Epithelial cell of prostate (primary cell): ENCODE results near the gene PPP1CA.

ENCODE experiments used
- DNase-seq: peaks from one replicate; pipeline ENCODE4 v3.0.0-alpha.2; 2011; ENCODE audit warnings: low read depth, low spot score
- H3K27ac ChIP-seq: fragments of 450-650 bp; 2 replicates; pipeline ENCODE4 v1.5.1; 2017; ENCODE audit warnings: mild to moderate bottlenecking

PPP1CA gene

GRCh38 chr11:67419325-67420049, 17.8 kb upstream of the PPP1CA start:
- H3K27ac ChIP-seq: no peak overlapping the region

DNA sequence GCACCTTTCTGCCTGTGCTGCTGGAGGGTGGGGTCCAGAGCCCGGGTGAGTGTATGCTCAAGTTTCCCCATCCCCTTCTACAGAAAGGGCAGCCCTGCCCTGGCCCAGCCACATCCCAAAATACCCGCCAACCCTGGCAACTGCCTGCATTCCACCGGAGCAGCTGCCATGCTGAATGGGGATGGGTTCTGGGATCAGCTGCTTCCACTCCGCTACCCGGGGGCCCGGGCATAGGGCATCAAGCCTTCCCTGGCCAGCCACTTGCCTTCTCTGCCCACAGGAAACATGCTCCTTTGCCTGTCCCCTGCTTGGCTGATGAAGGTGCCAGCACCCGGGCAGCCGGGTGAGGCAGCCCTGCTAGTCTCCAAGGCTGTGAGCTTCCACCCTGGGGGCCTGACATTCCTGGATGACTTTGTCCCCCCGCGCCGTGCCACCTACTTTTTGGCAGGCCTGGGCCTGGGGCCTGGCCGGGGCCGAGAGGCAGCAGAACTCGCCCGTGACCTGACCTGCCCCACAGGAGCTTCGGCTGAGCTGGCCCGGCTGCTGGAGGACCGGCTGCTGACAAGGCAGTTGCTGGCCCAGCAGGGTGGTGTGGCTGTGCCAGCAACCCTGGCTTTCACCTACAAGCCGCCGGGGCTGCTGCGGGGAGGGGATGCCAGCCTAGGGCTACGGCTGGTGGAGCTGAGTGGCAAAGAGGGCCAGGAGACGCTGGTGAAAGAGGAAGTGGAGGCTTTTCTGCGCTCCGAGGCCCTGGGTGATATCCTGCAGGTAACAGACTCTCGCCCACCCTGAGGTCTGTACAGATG, 17.0 kb upstream of the PPP1CA start:
- DNase-seq: no peak
- no peak overlapping the region for H3K27ac ChIP-seq

More at GRCh38 chr11:67419325-67420049, 17.8 kb upstream of the PPP1CA start:
- DNase-seq: no peak

DNA sequence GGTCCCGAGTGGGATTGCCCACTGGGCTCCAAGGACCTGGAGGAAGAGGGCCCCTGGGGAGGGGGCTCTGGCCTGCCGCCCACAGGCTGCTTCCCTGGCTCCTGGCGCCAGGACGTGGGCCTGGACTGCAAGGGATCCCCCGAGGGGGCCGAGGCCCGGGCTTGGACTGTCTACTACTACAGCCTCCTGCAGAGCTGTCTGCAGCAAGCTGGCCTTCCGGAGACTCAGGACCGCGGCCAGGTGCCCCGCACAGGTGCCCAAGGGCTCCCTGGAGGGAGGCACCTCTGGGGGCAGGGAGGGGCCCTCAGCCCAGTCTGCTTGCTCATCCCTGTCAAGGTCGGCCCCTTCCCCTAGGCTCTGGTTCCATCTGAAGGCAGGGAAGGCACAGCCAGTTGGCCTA, 15.8 kb upstream of the PPP1CA start:
- H3K27ac ChIP-seq: no peak overlapping the region
- DNase-seq: no peak

DNA sequence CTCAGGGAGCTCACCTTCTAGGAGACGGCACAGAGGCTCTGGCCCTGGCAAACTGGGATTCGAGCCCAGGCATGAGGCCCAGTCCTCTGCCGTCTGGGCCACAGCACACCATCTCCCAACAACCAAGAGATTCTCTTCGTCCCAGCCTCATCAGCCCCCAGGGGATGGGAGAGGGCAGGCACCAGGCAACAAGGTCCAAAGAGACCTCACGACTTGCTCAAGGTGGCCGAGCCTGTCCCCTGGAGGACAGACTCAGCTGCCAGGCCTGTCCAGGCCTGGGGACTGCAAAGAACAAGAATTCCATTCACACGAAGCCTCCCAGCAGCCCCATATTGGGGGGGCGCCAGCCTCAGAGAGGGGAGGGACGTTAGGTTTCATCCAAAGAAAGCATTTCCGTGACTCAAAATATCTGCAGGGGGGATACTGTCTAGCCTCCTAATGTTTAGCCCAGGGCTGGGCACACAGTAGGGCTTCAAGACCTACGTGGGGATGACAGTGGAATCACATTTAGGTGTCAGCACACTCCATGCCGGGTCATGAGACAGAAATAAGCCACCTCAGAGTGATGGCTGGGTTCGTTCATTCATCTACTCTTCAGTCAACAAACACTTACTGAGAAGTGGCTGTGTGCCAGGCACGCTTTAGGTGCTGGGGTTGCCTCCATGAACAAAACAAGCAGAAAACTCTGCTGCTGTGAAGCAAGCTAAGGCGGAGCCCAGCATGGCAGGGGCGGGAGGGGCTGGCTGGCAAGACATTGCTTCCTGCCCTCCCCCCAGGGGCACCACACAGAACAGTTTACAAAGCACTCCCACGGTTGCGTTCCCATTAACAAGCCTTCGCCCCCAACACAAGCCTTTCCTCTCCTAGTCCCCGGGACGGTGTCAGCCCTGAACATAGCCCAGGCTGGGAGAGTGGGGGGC, 15.0 kb upstream of the PPP1CA start:
- H3K27ac ChIP-seq: no peak overlapping the region

GRCh38 chr11:67415501-67416304, 14.0 kb upstream of the PPP1CA start, which contains the start of gene CARNS1:
Gene CARNS1, plus strand, starts transcription at chr11:67415678. Its CDS starts 522 bp downstream, at chr11:67416200.
- no peak within 1 kb of the TSS for H3K27ac ChIP-seq
- no peak for DNase-seq

More for the DNA sequence above, 15.0 kb upstream of the PPP1CA start:
- no peak for DNase-seq

DNA sequence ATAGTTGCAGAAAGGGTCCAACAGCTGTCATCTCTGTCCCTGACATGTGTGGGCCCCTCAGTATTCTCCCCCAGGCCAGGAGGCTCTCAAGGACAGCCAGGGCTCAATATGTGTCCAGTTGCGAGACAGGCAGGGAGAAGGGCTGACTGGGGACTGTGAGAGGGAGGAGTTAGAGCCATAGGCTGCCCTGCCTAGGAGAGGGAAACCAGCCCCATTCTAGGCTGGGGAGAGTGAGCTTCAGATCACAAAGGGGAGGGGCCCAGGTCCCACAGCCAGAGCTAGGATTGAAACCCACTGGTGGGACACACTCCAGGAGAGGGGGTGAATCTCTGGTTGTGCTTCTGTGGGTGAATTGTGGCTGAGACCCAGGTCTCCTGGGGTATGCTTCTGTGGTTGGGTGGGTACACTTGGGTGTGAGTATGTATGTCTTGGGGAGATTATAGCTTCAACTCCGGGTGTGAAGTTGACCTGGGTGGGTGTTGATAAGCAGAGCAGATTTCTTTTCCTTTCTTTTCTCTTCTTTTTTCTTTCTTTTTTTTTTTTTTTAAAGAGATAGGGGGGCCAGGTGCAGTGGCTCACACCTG, 11.7 kb upstream of the PPP1CA start:
- no peak overlapping the region for H3K27ac ChIP-seq
- DNase-seq: no peak

- no peak overlapping the region for H3K27ac ChIP-seq
- DNase-seq: no peak
Measured at GRCh38 chr11:67412495-67413179, 11.0 kb upstream of the PPP1CA start.

DNA sequence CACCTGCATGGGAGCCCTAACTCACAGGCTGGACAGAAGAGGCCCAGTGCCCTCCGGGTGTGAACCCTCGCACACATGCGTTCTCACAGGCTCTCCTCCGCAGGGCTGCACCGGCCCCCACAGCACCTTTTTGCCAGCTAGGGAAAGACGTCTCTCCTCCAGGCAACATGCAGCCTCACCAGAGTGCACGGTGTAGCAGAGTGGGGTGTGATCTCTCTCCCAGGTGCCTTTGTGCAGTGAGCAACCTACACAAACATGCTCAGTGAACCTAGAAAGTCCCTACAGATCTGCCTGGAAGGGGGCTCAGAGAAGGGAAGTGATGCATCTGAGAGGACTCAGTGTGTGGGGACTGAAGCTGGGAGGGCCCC, 10.1 kb upstream of the PPP1CA start:
- no peak overlapping the region for H3K27ac ChIP-seq
- no peak for DNase-seq

DNA sequence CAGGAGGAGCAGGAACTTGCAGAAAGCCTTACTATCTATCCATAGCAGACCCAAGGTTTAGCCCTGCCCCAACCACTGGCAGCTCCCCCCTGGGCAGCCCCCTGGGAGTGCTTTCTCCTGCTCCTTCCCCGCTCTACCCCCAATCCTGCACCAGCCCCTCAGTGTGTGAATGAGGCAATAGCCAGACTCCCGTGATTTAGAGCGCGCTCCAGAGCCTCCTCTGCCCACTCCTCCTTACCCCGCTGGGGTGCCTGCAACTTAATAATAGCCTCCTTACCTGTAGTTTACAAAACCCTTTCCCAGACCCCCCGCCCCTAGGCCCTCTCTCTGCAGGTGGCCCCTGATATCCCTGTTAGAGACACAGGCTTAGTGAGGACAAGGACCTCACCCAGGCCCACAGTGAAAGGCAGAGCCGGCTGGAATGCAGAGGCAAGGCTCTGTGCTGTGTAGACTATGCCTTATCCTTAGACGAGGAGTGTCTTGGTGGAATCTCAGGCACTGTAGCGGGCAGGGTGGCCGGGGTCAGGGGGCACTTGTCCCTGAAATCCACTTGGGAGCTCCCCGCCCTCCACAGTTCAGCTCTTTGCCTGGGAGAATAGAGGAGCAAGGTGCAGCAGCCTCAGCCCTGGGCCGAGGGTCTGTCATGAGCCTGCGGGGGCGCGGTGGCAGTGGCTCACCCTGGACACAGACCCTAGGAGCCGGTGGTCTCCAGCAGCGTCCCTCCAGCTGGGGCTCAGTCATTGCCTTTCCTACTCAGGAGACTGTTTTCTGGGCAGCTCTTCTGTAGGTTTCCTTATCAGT, 9.5 kb upstream of the PPP1CA start:
- H3K27ac ChIP-seq: no peak overlapping the region
- DNase-seq: no peak

DNA sequence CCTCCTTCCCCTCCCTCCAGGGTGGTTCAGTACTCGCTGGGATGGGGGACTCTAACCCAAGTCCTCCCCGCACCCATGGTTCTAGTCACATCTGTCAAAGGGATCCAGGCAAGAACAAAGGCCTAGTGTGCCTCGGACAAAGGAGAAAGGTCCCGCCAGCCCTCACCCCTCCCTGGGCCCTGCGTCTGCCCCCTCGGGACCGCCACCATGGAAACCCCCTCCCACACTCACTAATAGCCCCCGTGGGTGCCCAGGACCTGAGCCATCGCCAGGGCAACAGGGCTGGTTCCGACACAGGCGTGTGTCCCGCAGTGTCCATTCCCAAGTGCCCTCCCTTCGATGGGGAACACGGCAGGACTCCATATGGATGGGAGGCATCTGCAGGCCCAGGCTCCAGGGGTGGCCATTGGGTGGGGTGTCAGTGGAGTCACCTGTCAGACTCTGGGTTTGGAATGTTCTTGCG, 8.7 kb upstream of the PPP1CA start:
- no peak for DNase-seq
- H3K27ac ChIP-seq: no peak overlapping the region

DNA sequence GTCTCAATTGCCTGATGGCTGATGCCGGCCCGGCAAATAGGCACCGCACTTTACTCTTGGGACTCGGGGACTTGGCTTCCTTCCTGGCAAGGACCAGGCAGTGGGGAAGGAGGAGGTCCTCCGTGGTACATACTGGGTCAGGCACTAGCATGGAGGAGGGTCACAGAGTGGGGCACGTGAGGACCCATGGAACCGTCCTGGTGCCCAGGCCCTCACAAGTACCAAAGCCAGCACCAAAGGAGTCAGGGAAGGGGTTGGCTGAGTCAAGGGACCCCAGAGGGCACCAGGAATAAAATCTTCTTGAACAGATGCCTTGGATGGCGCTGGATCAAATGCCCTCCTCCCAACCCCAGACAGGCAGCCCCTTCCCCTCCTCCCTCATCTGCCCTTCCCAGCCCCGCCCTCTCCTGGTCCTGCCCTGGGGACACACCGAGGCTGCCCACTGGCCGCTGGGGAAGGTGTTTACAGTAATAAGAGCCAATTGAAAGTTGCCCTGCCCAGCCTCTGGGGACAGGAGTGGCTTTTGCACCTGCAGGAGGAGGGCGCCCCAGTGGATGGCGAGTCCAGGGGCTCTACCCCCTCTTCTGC, 8.2 kb upstream of the PPP1CA start:
- no peak overlapping the region for H3K27ac ChIP-seq
- no peak for DNase-seq

DNA sequence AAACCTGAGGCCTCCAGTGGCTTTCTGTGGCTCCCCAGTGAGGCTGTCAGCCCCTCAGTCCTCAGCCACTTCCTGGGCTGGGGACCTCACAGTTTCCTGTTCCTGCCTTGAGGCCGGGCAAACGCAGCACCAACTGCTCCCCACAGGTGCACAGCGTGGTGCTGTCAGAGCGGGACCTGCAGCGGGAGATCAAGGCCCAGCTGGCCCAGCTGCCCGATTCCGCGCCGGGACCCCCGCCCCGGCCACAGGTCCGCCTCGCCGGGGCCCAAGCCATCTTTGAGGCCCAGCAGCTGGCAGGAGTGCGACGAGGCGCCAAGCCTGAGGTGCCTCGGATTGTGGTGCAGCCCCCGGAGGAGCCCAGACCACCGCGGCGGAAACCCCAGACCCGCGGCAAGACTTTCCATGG, 7.6 kb upstream of the PPP1CA start:
- no peak for DNase-seq

DNA sequence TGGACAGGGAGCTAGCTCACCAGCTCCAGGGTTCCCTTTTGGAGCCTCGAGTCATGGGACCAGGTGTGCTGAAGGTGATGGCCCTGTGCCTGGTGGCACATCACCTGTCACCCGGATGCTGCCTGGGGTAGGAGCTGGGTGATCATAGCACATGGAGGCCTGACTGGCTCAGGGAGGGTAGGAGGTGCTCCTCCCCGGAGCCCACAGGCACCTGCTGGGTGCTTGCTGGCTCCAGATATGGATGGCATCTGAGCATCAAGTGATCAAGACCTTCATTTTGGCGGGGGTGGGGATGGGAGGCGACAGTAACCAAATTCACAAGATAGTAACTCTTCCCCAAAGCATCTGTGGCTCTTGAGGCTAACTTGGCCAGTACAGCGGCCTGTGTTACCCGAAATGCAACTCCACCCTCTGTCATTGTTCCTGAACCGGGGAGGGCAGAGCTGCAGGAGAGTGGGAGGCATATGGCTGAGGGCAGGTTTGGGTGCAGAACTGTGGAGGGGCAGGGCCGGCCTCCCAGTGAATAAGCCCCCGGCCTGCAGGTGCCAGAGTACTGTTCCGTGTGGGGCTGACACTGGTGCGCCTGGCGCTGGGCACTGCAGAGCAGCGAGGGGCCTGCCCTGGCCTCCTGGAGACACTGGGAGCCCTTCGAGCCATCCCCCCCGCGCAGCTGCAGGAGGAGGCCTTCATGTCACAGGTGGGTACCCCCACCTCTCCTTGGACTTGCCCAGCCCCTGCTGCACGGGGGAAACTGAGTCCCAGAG, 7.0 kb upstream of the PPP1CA start:
- DNase-seq: no peak
- H3K27ac ChIP-seq: no peak overlapping the region

More for the DNA sequence above, 7.6 kb upstream of the PPP1CA start:
- H3K27ac ChIP-seq: no peak overlapping the region

DNA sequence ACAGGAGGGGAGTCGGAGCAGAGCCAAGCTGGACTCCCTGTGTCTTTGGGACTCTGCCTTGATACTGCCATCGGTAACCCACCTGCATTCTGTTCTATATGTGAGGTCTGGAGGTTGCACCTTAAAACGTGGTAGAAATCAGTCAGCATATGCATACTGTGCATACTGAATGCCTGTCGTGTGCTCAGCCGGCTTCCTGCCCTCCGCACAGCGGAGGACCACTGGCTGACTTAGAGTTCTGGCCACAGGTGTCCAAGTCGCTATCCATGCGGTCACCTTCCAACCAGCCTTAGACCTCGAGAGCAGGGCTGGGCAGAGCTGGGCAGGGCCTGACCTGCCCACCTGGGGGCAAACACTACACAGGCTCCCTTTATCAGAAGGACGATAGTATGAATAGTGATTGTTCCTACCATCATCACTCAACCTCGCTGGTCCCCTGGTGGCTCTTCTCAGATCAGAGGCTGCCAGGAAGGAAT, 6.1 kb upstream of the PPP1CA start:
- H3K27ac ChIP-seq: no peak overlapping the region
- no peak for DNase-seq

GRCh38 chr11:67406969-67407687, 5.5 kb upstream of the PPP1CA start:
- no peak overlapping the region for H3K27ac ChIP-seq

DNA sequence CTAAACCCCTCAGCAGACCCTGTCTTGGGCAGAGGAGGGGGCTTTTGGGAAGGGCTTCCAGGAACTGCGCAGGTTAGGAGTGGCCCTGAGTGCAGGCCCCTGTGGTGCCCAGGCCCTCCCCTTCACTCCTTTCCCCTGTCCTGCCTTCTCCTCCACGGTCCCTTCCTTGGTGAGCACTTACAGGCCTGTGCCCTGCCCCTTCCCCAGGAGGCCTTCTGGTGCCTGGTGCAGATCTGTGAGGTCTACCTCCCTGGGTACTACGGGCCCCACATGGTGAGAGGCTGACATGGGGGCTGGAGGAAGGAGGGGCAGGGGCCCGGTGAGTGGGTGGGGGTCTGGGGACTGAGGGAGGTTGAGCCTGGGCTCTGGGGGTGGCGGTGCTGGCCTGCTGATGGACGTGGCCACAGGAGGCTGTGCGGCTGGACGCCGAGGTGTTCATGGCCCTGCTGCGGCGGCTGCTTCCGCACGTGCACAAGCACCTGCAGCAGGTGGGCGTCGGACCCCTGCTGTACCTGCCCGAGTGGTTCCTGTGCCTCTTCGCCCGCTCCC, 4.8 kb upstream of the PPP1CA start:
- DNase-seq: no peak
- no peak overlapping the region for H3K27ac ChIP-seq

More at GRCh38 chr11:67406969-67407687, 5.5 kb upstream of the PPP1CA start:
- no peak for DNase-seq
